ENCODE data around the gene LITAFD. TPM values are rescaled to one million over a fixed set of nuclear protein-coding genes. Genes with fewer than 3 reads are reported as not detected.

LITAFD gene
- total and polyA plus RNA-seq, 9 of the 15 experiments (the other 6 are each of a cell fraction or from before 2014, with no cell fraction given) = not detected

DNA sequence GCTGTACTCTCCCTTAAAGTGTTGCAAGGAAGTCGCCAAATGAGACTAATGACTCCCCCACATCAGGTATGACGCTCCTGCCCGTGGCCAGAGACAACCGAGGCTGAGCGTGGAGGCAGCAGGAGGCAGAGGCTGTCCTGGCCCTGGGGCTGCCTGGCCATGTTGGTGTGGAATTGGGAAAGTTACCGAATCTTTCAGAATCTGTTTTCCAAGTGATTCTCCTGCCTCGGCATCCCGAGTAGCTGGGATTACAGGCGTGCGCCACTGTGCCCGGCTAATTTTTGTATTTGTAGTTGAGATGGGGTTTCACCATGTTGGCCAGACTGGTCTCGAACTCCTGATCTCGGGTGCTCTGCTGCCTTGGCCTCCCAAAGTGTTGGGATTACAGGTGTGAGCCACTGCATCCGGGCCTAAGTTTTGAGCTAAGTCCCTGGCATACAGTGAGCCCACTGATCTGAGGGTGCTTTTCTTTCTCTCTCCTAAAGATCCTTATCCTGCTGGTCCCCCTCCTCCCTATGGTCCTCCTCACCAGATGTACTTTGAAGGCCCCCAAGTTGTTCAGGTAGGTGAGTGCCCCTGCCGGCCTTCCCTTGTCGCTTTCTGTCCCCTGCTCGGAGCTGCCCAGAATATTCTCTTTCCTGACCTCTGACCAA is 700 bp downstream of the LITAFD start:
- in situ Hi-C loops (cut with MboI) = loop anchor here (5.0 kb wide), 1 partner anchor 316 kb away; no protein-coding TSS in a partner anchor
- H3K27me3 ChIP-seq (ENCODE audit: control insufficient read depth in 2 of 2, insufficient read depth in 2 of 2, low read length in 2 of 2) = peaks cover 0 to 4% of the 10 kb centered on the region in 2 experiments; a peak in 1 of 5 replicates
- H3K27ac ChIP-seq (ENCODE audit: extremely low read depth, low read depth, low read length) = no peak overlapping the region
- no peaks in the 10 kb centered on the region for H3K9me3 ChIP-seq (replicated peaks; ENCODE audit: control insufficient read depth, insufficient read depth, low read depth, low read length)
- CTCF ChIA-PET (ENCODE audit: low intra/inter-chr PET ratio) = interaction anchor here (1.0 kb wide), 1 partner anchor 222 kb away, joined by 4 read pairs; no protein-coding TSS in a partner anchor
- no peak overlapping the region for H3K4me2 ChIP-seq (ENCODE audit: insufficient read depth, low read length)
- no peak for DNase-seq (ENCODE audit: extremely low read depth in 1 of 4, low spot score in 3 of 4)
- H3K36me3 ChIP-seq (ENCODE audit: control insufficient read depth, insufficient read depth, low read length) = no peaks in the 10 kb centered on the region
- WGBS (ENCODE audit: insufficient coverage, low coverage, missing lambda C conversion rate) = 37% methylated on average over 16 of the region's 17 CpGs
- no TSS peak for BruUV-seq (replicated peaks)
- H3K4me1 ChIP-seq (replicated peaks in 1 of 2; ENCODE audit: control insufficient read depth in 2 of 2, insufficient read depth in 2 of 2, low read length in 2 of 2) = peaks cover 6 to 28% of the 10 kb centered on the region in 2 experiments; a peak in 4 of 5 replicates
- TF ChIP-seq CBX3 (IDR thresholded peaks at IDR 0.05; ENCODE audit: borderline replicate concordance in 1 of 2, low read length in 2 of 2) = no peak
- TF ChIP-seq ZNF263 (CRISPR knock-in tag; IDR thresholded peaks at IDR 0.05; ENCODE audit: borderline replicate concordance) = peak; percentile 89
- no peaks in the 10 kb centered on the region for H3K79me2 ChIP-seq (ENCODE audit: control insufficient read depth, insufficient read depth, low read length)
- POLR2A ChIA-PET = interaction anchor here (0.6 to 1.9 kb wide), 5 partner anchors 8 to 15 kb away, joined by 3 to 7 read pairs (median 5); partner anchors contain the start of gene CARHSP1
- ATAC-seq = no peak
- peaks cover 15% of the 10 kb centered on the region for H4K20me1 ChIP-seq (replicated peaks; ENCODE audit: control insufficient read depth, insufficient read depth, low read length)
- H2AFZ ChIP-seq (ENCODE audit: low read depth, low read length) = no peak overlapping the region
- H3K4me3 ChIP-seq = no peak overlapping the region
- H3K9me1 ChIP-seq (ENCODE audit: control insufficient read depth, insufficient read depth, low read length) = no peaks in the 10 kb centered on the region
- intact Hi-C loops (cut with micrococcal nuclease) = loop anchor here (5.0 kb wide), 2 partner anchors 86 to 311 kb away; partner anchors contain the start of genes PMM2 and TMEM186
- FAIRE-seq = no peak
- H3K9ac ChIP-seq (ENCODE audit: insufficient read depth in 1 of 2, low read depth in 2 of 2, low read length in 2 of 2) = no peak overlapping the region; a peak in 1 of 4 replicates
